GM19351 (cell line): Measurements from ENCODE around the gene THSD4.
"Not testable (repeated sequence)": the region's sequence is repeated elsewhere in the genome, so short reads cannot be mapped to it uniquely, and the experiment has no call there.

Source experiments
- ATAC-seq: cut with Tn5 transposase; IDR thresholded peaks from one replicate; pipeline ENCODE4 v1.9.1; 2021; ENCODE audit warnings: mild to moderate bottlenecking, moderate library complexity; ENCODE audit not compliant: unreplicated experiment

The THSD4 gene

DNA sequence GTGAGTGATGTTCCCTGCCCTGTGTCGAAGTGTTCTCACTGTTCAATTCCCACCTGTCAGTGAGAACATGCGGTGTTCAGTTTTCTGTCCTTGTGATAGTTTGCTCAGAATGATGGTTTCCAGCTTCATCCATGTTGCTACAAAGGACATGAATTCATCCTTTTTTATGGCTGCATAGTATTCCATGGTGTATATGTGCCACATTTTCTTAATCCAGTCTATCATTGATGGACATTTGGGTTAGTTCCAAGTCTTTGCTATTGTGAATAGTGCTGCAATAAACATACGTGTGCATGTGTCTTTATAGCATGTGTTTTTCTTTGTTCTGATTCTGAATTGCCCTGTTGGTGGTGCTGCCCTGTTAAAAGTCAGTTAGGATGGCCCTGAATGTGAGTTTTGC lies 204.2 kb downstream of the THSD4 start:
- not testable (repeated sequence) for ATAC-seq

DNA sequence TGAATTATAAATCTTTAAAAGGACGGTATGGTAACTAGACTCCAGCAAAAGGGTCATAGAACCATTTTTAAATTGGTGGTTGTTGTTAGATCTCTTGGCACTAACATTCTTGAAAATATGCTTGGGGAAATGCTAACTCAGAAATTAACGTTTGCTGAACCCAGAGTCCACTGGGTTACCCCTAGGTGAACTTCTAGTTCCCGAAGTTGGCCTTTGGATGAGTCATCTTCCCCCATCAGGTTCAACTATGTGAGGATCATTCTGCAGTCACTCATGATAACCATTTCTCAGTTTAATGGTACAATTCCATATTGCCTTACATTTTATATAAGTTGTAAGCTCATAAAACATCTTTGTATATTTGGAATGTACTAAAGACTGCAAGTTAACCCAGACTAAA lies 204.7 kb downstream of the THSD4 start:
- ATAC-seq: no peak

DNA sequence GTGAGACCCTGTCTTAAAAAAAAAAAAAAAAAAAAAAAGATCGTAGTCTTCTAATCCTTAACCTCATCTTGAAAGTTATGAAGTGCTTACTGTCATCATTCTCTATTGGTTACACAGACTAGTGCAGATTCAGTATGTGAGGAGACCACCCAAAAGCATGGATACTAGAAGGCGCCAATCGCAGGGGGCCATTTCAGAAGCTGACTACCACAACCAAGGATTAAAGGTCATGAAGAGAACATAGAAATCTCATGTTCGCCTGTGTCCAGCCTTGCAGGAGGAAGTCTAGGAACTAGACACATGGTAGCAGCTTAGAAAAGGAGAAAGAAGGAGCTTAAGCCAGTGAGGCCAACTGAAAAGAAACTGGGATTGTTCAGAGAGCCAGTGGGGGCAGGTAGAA lies 207.8 kb downstream of the THSD4 start:
- no peak for ATAC-seq

DNA sequence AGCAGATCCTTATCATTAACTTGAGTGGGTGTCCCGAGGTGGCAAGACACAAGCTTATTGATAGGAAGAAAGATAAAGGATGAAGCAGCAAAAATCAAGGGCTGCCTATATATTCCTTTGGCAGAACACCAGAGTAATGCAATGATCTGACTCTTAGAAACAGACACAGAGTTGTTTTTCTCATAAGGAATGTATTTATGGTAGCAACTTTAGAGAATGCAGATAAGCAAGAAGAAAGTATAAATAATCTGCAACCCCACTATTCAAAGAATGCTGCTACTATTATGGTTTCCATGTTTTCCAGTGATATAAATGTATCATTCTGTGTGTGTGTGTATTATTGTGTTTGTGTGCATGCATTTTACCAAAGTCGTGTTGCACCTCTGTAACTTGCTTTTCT lies 208.3 kb downstream of the THSD4 start:
- ATAC-seq: no peak

DNA sequence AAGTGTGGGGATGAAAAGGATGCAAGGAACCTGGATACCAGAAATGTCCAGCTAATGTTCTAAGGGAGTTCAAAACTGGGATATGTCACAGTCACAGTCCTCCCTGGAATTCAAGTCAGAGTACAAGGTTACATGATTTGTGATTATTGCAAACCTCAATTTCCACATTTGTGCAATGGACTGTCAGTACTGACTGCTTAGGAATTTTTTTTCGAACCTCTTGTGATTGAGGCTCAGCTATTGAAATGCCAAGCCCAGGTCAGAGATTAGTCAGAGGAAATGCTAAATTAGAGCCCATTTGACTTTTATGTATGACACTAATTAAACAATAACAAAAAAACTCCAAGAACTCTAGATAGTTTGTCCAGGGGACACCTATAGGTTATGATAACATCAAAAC lies 210.2 kb downstream of the THSD4 start:
- no peak for ATAC-seq

DNA sequence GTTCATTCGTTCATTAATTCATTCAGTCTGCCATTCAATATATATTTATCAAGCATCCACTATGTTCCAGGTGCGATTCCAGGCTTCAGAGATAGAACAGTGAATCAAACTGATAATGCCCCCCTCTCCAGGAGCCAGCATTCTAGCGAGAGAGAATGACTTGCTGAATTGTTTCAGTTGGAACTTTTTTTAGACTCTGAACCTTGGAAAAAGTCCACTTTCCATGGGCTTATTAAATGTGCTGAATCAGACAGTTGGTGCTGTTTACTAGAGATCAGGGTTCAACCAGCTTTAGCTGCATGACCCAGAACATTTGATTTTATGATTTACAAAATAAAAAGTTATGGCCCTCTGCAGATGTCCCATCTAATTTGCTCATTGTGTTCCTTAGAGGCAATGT lies 213.2 kb downstream of the THSD4 start:
- ATAC-seq: no peak

DNA sequence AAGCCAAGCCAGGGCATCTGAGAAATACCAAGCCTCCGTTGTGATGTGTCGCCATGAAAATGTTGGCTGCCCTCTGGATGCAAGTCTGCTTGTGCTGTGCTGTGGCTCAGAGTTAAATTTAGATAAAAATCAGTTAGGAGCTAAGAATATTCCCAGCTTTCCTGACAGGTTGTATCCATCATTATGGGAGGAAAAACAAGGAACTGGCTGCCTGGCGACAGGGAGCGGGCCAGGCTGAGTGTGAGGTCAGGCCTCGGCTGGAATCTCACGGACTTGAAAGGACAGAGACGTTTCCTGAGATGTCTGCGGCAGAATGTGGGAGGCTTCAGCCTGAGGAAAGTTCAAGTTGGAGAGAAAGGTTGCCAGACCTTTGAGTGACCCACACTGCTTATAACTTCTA lies 213.8 kb downstream of the THSD4 start:
- ATAC-seq: no peak

DNA sequence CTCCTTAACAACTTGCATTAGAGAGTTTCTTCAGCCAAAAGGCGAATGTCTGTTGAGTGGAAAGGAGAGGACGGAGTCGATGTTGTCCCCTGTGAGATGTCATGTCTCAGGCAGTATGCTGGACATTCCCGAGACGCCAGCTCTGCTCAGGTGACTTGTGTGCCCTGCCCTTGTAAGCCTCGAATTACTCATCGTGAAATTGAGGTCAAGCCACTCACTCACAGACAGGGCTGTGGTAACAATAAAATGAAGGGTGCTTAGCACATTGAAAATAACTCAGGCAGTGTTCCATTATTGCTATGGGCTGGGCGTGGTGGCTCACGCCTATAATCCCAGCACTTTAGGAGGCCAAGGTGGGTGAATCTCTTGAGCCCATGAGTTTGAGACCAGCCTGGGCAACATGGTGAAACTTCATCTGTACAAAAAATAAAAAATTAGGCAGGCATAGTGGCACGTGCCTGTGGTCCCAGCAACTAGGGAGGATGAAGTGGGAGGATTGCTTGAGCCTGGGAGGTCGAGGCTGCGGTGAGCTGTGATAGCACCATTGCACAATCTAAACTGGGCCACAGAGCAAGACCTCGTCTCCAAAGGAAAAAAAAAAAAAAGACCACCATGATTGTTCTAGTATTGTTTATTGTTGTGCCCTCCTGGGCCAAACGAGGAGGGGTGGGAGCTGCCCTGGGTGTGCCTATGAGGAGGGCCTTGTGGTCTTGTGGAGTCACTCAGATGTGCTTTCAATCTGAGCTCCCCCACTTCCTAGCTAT lies 214.4 kb downstream of the THSD4 start:
- no peak for ATAC-seq

DNA sequence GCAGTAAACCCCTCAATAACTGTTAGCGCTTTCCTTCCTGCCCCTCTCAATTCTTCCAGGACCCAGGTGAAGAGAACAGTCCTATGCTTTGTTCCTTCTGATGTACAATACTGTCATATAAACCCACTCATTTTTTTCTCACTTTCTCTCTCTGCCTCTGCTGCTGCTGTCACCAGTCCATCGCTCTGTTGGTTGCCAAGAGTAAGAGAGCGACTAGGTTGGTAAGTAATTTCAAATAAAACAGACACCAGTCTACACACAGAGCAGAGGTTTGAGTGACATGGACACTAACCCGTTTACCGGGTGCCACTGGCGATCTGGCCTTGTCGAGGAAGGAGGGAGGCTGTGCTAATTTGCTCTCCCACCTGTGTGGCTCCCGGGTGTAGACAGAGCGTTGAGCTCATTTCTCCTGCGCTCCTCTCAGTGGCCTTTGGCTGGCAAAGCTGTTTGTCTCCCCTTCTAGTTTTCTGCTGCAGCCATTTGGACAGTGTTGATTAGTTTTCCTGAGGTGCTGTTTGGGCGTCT lies 215.4 kb downstream of the THSD4 start:
- no peak for ATAC-seq

DNA sequence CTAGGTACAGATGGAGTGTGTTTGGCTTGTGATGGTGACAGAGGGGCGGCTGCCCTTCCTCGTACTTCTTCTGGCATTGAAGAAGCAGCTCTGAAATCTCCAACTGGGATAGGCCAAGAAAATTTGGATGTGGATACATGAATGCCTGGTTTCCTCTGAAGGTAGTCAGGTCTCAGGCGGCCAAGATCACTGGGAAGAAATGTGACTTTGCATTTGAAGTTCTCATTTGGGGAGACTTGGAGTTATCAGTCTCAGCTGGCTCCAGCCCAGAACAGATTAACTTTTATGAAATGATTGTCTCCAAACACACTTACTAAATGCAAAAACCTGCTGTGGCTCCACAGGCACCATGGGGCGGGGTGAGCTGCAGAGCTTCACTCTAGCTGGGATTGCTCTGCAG lies 215.9 kb downstream of the THSD4 start:
- ATAC-seq: no peak

DNA sequence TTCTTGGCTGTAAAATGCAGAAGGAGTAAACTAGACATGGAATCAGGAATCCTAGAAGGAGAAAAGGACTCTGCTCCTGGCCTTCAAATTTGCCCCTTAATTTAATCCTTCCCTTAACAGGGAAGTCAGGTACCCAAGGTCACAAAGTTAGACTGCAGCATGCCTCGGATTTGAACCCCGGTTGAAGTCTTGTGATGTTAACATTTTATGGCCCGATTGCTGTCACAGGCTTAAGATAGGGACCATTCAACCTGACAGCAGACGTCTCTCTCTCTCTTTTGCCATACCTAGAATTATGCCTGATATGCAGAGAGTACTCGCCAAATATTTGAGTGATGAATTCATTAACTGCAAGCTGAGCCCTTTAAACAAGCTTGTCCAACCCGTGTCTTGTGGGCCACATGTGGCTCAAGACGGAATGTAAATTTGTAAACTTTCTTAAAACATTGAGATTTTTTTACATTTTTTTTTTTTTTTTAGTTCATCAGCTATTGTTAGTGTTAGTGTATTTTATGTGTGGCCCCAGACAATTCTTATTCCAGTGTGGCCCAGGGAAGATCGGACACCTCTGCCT lies 217.2 kb downstream of the THSD4 start:
- ATAC-seq: no peak

DNA sequence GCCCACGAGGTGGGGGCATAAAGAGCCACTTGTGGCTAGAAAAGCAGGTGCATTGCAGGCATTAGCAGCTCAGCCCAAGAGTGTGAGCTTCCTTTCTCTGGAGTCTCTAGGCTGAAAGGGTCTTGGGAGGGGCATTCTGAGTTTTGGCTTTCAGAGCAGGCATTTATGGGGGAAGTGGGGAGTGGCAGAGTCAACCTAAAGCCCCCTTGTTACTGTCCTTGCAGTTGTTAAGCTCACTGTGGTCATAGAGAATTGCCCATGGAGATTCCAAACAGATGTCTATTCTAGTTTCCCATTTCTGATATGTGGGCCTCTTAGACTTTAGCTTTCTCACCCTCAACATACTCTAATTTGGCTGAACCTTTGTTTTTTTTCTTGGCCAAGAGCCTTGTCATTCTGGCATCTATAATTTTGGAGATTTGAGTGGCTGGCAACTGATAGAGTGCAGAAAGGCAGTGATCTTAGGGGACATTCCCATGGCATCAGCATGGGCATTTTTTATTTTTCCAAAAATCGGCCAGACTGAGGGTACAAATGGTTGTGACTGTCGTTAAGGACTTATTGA lies 217.9 kb downstream of the THSD4 start:
- ATAC-seq: no peak

DNA sequence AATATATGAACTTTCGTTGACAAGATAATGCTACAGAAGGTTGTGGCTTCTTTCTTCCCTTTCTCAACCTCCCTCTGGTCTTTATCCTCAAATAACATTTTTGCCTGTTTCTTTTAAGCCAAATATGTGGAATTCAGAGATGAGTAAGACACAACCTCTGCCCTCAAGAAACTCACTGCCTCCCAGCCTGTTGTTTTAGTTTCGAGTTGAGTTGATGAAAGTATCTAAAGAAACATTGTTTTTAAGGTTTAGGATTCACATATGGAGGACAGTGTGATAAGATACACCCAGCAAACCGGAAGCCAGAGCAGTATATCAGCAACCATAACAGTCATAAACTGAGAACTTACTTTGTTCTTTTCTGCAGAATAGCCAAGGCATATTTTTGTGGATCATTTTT lies 218.6 kb downstream of the THSD4 start:
- ATAC-seq: no peak

DNA sequence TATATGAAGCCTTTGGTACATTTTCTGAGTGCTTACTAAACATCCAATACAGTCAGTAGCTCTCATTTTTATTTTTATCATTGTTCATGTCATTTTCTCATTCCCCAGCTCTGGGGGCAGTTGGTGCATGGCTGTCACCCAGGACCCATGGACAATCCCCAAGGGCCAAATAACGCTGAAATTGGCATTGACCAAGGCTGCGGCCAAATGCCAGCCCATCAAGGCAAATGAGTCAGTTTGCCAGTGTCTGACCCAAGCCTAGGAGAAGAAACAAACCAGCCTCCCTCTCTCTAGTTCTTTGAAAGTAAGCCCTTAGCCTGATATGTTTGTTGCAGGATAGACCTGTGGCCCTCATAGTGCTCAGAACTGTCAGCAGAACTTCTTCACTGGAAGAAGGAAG lies 219.2 kb downstream of the THSD4 start:
- ATAC-seq: no peak

DNA sequence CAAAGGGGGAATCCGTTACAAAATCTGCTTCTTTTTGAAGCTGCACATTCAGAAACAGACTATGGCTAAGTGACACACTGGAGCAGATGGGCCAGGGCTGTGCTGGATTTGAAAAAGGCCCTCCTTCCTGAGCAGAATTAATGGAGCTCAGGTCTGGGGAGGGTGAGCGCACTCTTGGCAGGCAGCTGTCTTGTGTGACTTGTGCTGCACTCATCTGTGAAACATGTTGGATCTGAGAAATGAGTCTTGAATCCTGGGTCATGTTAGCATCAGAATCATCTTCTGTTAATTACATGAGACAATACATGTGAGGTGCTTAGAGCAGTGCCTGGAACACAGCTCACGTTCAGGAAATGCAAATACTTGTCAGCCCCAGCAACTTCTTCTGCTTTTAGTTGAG lies 219.6 kb downstream of the THSD4 start:
- ATAC-seq: no peak

DNA sequence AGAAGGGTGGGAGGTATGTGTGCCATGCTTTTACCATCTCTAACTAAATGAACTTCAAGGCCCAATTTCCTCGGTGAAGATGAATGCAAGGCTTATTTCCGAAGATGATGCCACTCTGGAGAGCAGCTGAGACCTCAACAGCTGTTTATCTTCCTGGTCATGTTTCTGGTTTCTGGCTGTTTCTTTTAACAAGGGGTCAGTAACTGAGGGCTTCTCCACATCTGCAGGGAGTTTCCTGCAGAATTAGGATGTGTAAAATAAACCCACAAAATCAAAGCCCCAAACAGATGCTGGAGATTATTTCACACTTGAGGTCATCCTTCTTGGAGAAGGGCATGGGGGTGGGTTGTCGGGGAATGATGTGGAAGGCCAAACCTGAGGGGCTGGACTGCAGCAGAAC lies 220.3 kb downstream of the THSD4 start:
- no peak for ATAC-seq

DNA sequence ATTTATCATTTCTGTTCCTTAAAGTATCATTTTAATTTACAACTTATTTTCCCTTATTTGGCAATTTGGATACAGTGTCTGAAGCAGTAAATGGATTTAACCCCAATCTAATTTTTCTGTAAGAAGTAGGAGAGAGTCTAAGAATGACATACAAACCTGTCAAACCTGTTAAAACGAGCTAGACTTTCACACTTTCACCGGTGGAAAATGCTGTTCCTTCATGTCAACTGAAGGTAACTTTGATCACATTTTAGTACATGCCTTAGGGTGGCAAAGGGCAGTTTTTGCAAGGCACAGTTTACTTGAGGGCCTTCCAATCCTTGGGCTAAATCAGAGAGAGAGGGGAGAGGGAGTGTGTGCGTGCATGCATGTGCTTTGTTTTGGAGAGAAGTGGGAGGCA lies 221.4 kb downstream of the THSD4 start:
- no peak for ATAC-seq

DNA sequence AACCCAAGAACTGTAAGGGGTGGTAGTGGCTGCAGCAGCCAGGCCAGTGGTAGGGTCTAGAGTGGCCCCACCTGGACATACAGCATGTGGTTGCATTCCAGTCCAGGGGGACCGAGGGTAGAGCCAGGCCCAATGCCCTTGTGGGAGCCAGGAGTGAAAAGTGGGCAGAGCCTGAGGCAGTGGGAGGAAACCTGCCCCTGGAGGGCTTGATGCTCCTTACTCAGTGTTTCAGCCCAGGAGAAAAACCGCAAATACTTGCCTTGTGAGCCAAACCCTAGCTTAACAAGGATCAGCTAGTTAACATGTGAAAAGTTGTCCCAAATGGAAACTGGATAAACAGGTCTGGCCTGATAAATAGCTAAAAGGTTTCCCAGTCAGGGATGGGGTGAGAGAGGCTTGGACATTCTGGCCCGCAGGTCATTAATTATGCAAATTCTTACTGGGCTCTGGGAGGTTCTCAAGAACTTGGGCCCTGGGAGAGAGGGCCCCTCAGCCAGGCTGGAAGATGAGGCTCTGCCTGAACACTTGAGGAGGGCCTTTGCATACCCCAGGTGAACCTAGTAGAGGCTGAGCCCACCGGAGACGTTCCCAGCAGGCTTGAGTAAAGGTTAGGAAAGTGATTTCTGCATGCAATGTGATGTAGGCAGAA lies 222.1 kb downstream of the THSD4 start:
- ATAC-seq: no peak

DNA sequence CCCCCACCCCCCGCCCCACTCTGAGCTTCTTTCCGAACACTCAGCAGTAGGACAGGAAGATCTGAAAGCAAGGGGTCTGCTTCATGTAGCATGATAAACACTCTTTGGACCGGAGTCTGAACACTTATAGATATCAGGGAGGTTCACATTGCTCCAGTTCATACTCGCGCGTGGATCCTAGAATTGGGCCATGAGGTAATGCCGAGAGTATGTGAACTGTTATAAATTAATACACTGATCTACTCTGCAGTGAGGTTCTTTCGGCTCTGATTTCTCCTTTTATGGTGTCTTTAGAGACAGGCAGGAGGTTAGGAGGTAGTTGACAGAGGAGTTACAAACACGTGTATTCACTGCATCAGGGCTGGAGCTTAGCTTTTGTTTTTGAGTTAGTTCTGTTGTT lies 223.0 kb downstream of the THSD4 start:
- no peak for ATAC-seq

DNA sequence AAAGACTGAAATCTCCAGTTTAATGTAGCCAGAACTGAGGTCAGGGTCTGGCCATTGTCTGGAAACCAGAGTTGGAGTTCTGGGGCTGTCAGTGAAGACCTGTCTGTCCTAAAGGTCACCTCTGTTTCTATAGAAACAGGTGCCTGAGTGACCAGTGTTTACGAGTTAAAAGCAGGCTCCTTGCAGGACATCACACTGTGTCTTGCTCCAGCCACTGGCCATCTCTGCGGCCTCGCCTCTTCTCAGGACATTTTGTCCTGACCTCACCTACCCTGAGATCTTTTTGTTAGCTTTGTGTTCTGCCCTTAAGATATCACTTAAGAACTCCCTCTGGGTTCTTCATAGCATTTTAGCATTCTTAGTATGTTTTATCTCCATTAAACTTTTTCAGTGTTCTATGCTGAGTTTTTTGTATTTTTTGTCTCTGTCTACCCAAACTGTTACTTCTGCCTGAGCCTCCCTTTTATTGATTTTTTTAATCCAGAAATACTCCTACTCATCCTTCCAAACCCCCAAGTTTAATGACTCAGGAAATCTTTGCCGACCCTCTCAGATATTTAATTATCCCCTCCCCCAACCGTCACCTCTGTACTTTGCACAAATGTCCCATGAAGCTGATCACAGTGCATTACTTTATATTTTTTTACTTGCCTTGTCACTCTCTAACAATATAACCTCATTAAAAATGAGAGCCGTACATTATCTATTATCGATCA lies 223.7 kb downstream of the THSD4 start:
- no peak for ATAC-seq

DNA sequence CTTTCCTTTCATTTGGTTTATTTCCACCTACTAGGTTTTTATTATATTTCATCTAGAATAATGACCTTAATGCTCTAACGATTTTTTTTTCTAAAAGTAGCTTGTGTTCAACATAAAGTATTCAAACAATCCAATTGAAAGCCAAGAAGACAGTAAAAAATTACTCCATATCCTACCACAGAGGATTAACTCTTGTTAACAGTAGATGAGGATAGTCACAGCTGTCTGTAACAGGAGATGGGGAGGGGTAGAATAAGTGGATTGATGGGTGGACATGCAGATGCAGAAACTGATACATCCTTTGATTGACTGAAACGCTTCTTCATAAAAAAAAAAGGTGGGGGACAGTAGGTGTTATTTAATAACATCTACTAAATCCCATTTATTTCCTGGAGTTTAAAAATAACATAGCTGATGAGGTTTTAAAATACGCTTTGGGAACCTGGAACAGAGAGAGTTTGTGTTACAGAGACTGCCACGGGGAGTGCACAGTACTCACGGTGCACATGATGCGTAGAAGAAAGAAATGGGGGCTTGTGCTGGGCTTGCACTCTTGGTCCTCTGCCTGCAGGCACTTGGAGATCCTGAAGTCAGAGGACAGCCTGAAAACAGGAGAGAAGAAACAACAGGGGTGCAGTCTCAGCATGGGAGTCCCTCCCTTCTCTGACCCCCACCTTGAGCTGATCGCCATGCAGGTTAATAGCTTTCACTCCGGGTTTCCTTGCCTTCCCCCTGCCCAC lies 226.7 kb downstream of the THSD4 start:
- no peak for ATAC-seq
